Measurements from ENCODE around the gene APOOL. TPM values are rescaled to one million over a fixed set of nuclear protein-coding genes. Genes with fewer than 3 reads are reported as not detected.

APOOL gene
- total RNA-seq, 1 donor from 2014 or later, result 14.6 TPM

- H3K9me3 Mint-ChIP-seq, result no peaks in the 10 kb centered on the region
- ChIA-PET CTCF (no interaction called here), POLR2A (no interaction called here)
- H3K36me3 Mint-ChIP-seq (ENCODE audit: low read depth), result peaks cover 11% of the 10 kb centered on the region
- intact Hi-C loops (cut with micrococcal nuclease), result no loop called here
- H3K27me3 Mint-ChIP-seq, result no peaks in the 10 kb centered on the region
- H3K27ac Mint-ChIP-seq, result no peak overlapping the region
- no peaks in the 10 kb centered on the region for H3K4me1 Mint-ChIP-seq
- H3K4me3 Mint-ChIP-seq, result no peak overlapping the region
- DNase-seq (no peak), ATAC-seq (ENCODE audit: low read depth) (no peak)
- TF ChIP-seq CTCF (IDR thresholded peaks at IDR 0.05), result no peak
Observed at GRCh38 chrX:85024044-85024443, 20.4 kb downstream of the APOOL start.

- H3K36me3 Mint-ChIP-seq (ENCODE audit: low read depth), result peaks cover 11% of the 10 kb centered on the region
- no peak for ATAC-seq (ENCODE audit: low read depth)
- no peak for TF ChIP-seq CTCF (IDR thresholded peaks at IDR 0.05)
- ChIA-PET CTCF (no interaction called here), POLR2A (no interaction called here)
- DNase-seq, result no peak
- no peaks in the 10 kb centered on the region for H3K27me3 Mint-ChIP-seq
- no peaks in the 10 kb centered on the region for H3K4me1 Mint-ChIP-seq
- H3K9me3 Mint-ChIP-seq, result no peaks in the 10 kb centered on the region
- no peak overlapping the region for H3K27ac Mint-ChIP-seq
- H3K4me3 Mint-ChIP-seq, result no peak overlapping the region
- intact Hi-C loops (cut with micrococcal nuclease), result no loop called here
Observed at GRCh38 chrX:85024562-85024961, 20.9 kb downstream of the APOOL start.

- CTCF ChIA-PET, result no interaction called here
- Mint-ChIP-seq H3K27ac (no peak overlapping the region), H3K36me3 (ENCODE audit: low read depth) (peaks cover 11% of the 10 kb centered on the region), H3K9me3 (no peaks in the 10 kb centered on the region), H3K4me1 (no peaks in the 10 kb centered on the region), H3K4me3 (no peak overlapping the region), H3K27me3 (no peaks in the 10 kb centered on the region)
- intact Hi-C loops (cut with micrococcal nuclease), result no loop called here
- DNase-seq (no peak), ATAC-seq (ENCODE audit: low read depth) (no peak)
- no peak for TF ChIP-seq CTCF (IDR thresholded peaks at IDR 0.05)
- POLR2A ChIA-PET, result no interaction called here
Observed at GRCh38 chrX:85026170-85026569, 22.5 kb downstream of the APOOL start.

- H3K4me3 Mint-ChIP-seq, result no peak overlapping the region
Observed at GRCh38 chrX:85029043-85029442, 25.4 kb downstream of the APOOL start.

GRCh38 chrX:85031505-85031904 is 27.8 kb downstream of the APOOL start:
- no peaks in the 10 kb centered on the region for H3K27me3 Mint-ChIP-seq
- H3K9me3 Mint-ChIP-seq, result no peaks in the 10 kb centered on the region
- H3K4me1 Mint-ChIP-seq, result no peaks in the 10 kb centered on the region
- TF ChIP-seq CTCF (IDR thresholded peaks at IDR 0.05), result no peak
- intact Hi-C loops (cut with micrococcal nuclease), result no loop called here
- DNase-seq (no peak), ATAC-seq (ENCODE audit: low read depth) (no peak)
- H3K27ac Mint-ChIP-seq, result no peak overlapping the region
- ChIA-PET CTCF (no interaction called here), POLR2A (no interaction called here)
- no peak overlapping the region for H3K4me3 Mint-ChIP-seq
- peaks cover 1% of the 10 kb centered on the region for H3K36me3 Mint-ChIP-seq (ENCODE audit: low read depth)

More at GRCh38 chrX:85029043-85029442, 25.4 kb downstream of the APOOL start:
- H3K36me3 Mint-ChIP-seq (ENCODE audit: low read depth), result peaks cover 3% of the 10 kb centered on the region
- TF ChIP-seq CTCF (IDR thresholded peaks at IDR 0.05), result no peak
- CTCF ChIA-PET, result no interaction called here
- H3K4me1 Mint-ChIP-seq, result no peaks in the 10 kb centered on the region
- intact Hi-C loops (cut with micrococcal nuclease), result no loop called here
- no peak for DNase-seq
- no peak overlapping the region for H3K27ac Mint-ChIP-seq
- H3K27me3 Mint-ChIP-seq, result no peaks in the 10 kb centered on the region
- POLR2A ChIA-PET, result no interaction called here
- H3K9me3 Mint-ChIP-seq, result no peaks in the 10 kb centered on the region
- ATAC-seq (ENCODE audit: low read depth), result no peak
